SK-N-SH treated with all-trans-retinoic acid at 6 μM for 48 hours (cell line): ENCODE measurements around the gene FER1L5.

Source experiments
- ATAC-seq: fragments of 200-7000 bp; cut with Tn5 transposase; 3 replicates; pipeline ENCODE4 v1.9.1; 2020; ENCODE audit warnings: mild to moderate bottlenecking, moderate library complexity
- ARNTL ChIP-seq: fragments of 450-650 bp; formaldehyde crosslinking; IDR thresholded peaks from 2 replicates; pipeline ENCODE4 v1.5.0; 2020; ENCODE audit warnings: low read depth, mild to moderate bottlenecking, moderate library complexity, borderline replicate concordance
- BACH2 ChIP-seq: fragments of 250-450 bp; sonication (Bioruptor Pico); IDR thresholded peaks from 2 replicates; pipeline ENCODE4 v1.9.0; 2021; ENCODE audit warnings: mild to moderate bottlenecking, borderline replicate concordance
- CREB5 ChIP-seq: fragments of 250-450 bp; sonication (Bioruptor Pico); IDR thresholded peaks from 2 replicates; pipeline ENCODE4 v1.5.1; 2020; ENCODE audit warnings: low read depth, mild to moderate bottlenecking, moderate library complexity
- CSDC2 ChIP-seq: fragments of 250-450 bp; sonication (Bioruptor Pico); IDR thresholded peaks from 2 replicates; pipeline ENCODE4 v1.5.0; 2020; ENCODE audit warnings: mild to moderate bottlenecking, moderate library complexity
- CSRNP3 ChIP-seq: fragments of 250-450 bp; sonication (Bioruptor Pico); IDR thresholded peaks from 2 replicates; pipeline ENCODE4 v1.5.1; 2021; ENCODE audit warnings: mild to moderate bottlenecking, moderate library complexity
- GLIS3 ChIP-seq: fragments of 250-450 bp; sonication (Bioruptor Pico); IDR thresholded peaks from 2 replicates; pipeline ENCODE4 v1.5.0; 2020; ENCODE audit warnings: mild to moderate bottlenecking, moderate library complexity
- ISL1 ChIP-seq: fragments of 250-450 bp; sonication (Bioruptor Pico); IDR thresholded peaks from 2 replicates; pipeline ENCODE4 v2.1.2; 2022; ENCODE audit warnings: mild to moderate bottlenecking, moderate library complexity
- OSR1 ChIP-seq: fragments of 250-450 bp; sonication (Bioruptor Pico); IDR thresholded peaks from 2 replicates; pipeline ENCODE4 v1.8.0; 2022; ENCODE audit warnings: moderate library complexity, mild to moderate bottlenecking, inconsistent platforms
- PPARA ChIP-seq: fragments of 250-450 bp; sonication (Bioruptor Pico); IDR thresholded peaks from 2 replicates; pipeline ENCODE4 v1.5.0; 2020; ENCODE audit warnings: mild to moderate bottlenecking, borderline replicate concordance
- RARB ChIP-seq: fragments of 250-450 bp; sonication (Bioruptor Pico); IDR thresholded peaks from 2 replicates; pipeline ENCODE4 v1.8.0; 2021; ENCODE audit warnings: mild to moderate bottlenecking, moderate library complexity
- SNAI2 ChIP-seq: fragments of 250-450 bp; sonication (Bioruptor Pico); IDR thresholded peaks from 2 replicates; pipeline ENCODE4 v1.5.0; 2020; ENCODE audit warnings: mild to moderate bottlenecking, moderate library complexity
- TCF4 ChIP-seq: fragments of 250-450 bp; sonication (Bioruptor Pico); IDR thresholded peaks from 2 replicates; pipeline ENCODE4 v1.8.0; 2021; ENCODE audit warnings: mild to moderate bottlenecking, moderate library complexity, borderline replicate concordance
- TOX ChIP-seq: fragments of 250-450 bp; sonication (Bioruptor Pico); IDR thresholded peaks from 2 replicates; pipeline ENCODE4 v1.8.0; 2021; ENCODE audit warnings: mild to moderate bottlenecking, moderate library complexity, borderline replicate concordance
- TSHZ2 ChIP-seq: fragments of 250-450 bp; sonication (Bioruptor Pico); IDR thresholded peaks from 2 replicates; pipeline ENCODE4 v1.5.0; 2020; ENCODE audit warnings: mild to moderate bottlenecking, moderate library complexity
- ZC3H10 ChIP-seq: fragments of 250-450 bp; sonication (Bioruptor Pico); IDR thresholded peaks from 2 replicates; pipeline ENCODE4 v1.5.1; 2021; ENCODE audit warnings: mild to moderate bottlenecking, moderate library complexity
- ZFP3 ChIP-seq: fragments of 250-450 bp; sonication (Bioruptor Pico); IDR thresholded peaks from 2 replicates; pipeline ENCODE4 v1.5.0; 2020; ENCODE audit warnings: mild to moderate bottlenecking, moderate library complexity
- ZFP30 ChIP-seq: fragments of 450-650 bp; formaldehyde crosslinking; IDR thresholded peaks from 2 replicates; pipeline ENCODE4 v1.5.0; 2022; ENCODE audit warnings: mild to moderate bottlenecking, moderate library complexity
- ZNF565 ChIP-seq: fragments of 450-650 bp; formaldehyde crosslinking; conservative IDR thresholded peaks from 2 replicates; pipeline ENCODE4 v1.5.0; 2020; ENCODE audit warnings: low read depth, mild to moderate bottlenecking, moderate library complexity
- ZNF70 ChIP-seq: fragments of 450-650 bp; formaldehyde crosslinking; IDR thresholded peaks from 2 replicates; pipeline ENCODE4 v1.5.0; 2020; ENCODE audit warnings: mild to moderate bottlenecking, moderate library complexity
- ZNF8 ChIP-seq: fragments of 450-650 bp; formaldehyde crosslinking; IDR thresholded peaks from 2 replicates; pipeline ENCODE4 v1.5.0; 2020; ENCODE audit warnings: mild to moderate bottlenecking, moderate library complexity
- TF ChIP-seq, protein P1 (sequence below): fragments of 250-450 bp; sonication (Bioruptor Pico); IDR thresholded peaks from 2 replicates; pipeline ENCODE4 v1.8.0; 2020; ENCODE audit warnings: mild to moderate bottlenecking, moderate library complexity, borderline replicate concordance

Gene FER1L5

GRCh38 chr2:96688649-96689430 is 46.3 kb downstream of the FER1L5 start:
- ATAC-seq = no peak
- TF ChIP-seq, protein P1, sequence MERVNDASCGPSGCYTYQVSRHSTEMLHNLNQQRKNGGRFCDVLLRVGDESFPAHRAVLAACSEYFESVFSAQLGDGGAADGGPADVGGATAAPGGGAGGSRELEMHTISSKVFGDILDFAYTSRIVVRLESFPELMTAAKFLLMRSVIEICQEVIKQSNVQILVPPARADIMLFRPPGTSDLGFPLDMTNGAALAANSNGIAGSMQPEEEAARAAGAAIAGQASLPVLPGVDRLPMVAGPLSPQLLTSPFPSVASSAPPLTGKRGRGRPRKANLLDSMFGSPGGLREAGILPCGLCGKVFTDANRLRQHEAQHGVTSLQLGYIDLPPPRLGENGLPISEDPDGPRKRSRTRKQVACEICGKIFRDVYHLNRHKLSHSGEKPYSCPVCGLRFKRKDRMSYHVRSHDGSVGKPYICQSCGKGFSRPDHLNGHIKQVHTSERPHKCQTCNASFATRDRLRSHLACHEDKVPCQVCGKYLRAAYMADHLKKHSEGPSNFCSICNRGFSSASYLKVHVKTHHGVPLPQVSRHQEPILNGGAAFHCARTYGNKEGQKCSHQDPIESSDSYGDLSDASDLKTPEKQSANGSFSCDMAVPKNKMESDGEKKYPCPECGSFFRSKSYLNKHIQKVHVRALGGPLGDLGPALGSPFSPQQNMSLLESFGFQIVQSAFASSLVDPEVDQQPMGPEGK = no peak
- TF ChIP-seq ARNTL (CRISPR knock-in tag) (no peak), GLIS3 (no peak), BACH2 (no peak), ZNF70 (no peak), ZFP3 (no peak), ZFP30 (CRISPR knock-in tag) (no peak), ZNF8 (CRISPR knock-in tag) (no peak), ZC3H10 (CRISPR knock-in tag) (no peak)

- no peak for ATAC-seq
- TF ChIP-seq ISL1 (CRISPR knock-in tag) (no peak), TCF4 (no peak), ZFP30 (CRISPR knock-in tag) (no peak), CREB5 (CRISPR knock-in tag) (no peak), ZFP3 (no peak), ZNF8 (CRISPR knock-in tag) (no peak), CSDC2 (CRISPR knock-in tag) (no peak), PPARA (CRISPR knock-in tag) (no peak), GLIS3 (no peak), CSRNP3 (CRISPR knock-in tag) (no peak), ZC3H10 (CRISPR knock-in tag) (no peak), BACH2 (no peak), OSR1 (CRISPR knock-in tag) (no peak)
- TF ChIP-seq, protein P1 = no peak
Observed at GRCh38 chr2:96689431-96689991, 46.9 kb downstream of the FER1L5 start.

GRCh38 chr2:96690306-96691021 is 47.9 kb downstream of the FER1L5 start:
- TF ChIP-seq ARNTL (CRISPR knock-in tag) = no peak
- TF ChIP-seq ZFP30 (CRISPR knock-in tag) = no peak
- no peak for TF ChIP-seq ZFP3
- no peak for TF ChIP-seq ZNF70
- TF ChIP-seq TOX = no peak
- TF ChIP-seq TSHZ2 (CRISPR knock-in tag) = no peak
- no peak for TF ChIP-seq GLIS3
- no peak for TF ChIP-seq RARB
- TF ChIP-seq CREB5 (CRISPR knock-in tag) = no peak
- no peak for TF ChIP-seq ZNF8 (CRISPR knock-in tag)
- TF ChIP-seq ZNF565 = no peak
- TF ChIP-seq ZC3H10 (CRISPR knock-in tag) = no peak
- TF ChIP-seq SNAI2 = no peak
- no peak for TF ChIP-seq TCF4
- ATAC-seq = no peak
